GM18520 (cell line): ENCODE data around the gene SND1.

Source experiments
- ATAC-seq: cut with Tn5 transposase; IDR thresholded peaks from one replicate; pipeline ENCODE4 v1.9.1; 2021; ENCODE audit not compliant: unreplicated experiment

The SND1 gene

DNA sequence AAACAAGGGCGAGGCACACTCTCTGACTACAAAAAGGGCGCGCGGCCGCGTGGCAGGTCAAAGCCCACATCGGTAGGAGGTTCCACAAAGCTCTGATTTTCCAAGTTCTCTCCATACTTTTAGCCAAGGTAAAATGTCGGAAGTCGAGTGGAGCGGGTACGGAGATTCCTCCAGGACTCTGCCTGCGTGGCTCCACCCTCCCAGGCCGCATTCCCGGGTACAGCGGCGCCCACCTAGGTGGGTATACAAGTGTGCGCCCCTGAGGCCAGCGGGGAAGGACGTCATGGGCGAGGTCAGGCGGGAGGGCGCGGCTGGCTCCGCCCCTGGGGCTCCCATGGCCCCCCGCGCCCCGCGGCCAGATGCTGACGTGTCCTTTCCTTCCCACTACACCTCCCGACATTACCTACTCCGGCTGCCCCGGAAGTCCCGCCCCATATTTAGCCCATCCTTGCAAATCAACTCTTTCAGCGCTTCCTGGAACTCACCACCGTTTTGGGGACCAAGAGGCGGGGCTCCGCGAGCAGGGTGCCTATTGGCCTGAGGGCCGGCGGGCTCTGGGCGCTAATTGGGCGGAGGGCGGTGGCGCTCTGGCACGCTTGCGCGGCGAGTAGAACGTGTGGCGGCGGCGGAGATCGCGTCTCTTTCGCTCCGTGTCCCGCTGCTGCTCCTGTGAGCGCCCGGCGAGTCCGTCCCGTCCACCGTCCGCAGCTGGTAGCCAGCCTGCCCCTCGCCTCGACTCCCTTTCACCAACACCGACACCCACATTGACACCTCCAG is at the start of gene SND1:
Gene SND1 (plus strand): TSS at position 639 of the 777 bp plus-strand sequence. CDS start 180 bp downstream, outside the sequence.
- ATAC-seq, result peak; percentile 96

DNA sequence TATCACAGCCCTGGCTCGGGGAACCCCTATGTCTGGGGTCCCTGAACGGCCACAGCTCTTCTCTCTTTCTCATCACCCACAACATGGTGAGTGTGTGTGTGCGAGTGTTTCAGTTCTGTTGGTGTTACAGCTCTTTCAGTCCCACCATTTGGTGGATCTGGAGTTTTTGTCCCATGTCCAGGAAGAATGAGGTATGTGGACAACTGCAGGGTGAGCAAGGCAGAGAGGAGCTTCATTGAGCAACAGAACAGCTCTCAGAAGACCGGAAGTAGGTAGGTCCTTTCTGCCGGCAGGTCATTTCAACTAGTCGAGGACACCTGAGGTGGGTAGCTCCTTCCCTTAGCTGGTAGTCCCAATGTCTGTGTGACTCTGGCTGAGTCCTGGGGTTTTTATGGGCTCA is 43.5 kb upstream of the SND1 start:
- ATAC-seq, result no peak

DNA sequence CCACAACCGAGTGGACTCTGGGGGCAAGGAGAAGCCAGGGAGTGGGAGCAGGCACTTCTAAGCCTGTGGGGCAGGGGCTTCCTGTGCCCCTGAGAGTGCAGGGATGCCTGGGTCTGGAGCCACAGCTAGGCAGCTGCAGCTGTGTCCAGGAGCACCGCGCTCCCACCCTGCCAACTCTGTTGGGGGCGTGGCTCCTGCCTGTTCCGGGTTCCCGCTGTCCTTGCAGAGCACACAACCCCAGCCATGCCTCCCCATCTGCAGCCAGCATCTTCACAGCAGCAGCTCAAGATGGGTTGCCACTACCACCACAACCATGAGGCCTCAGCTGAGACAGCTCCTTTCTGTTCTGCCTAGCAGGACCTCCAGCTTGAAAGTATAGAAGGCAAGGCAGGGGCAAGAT is 42.7 kb upstream of the SND1 start:
- no peak for ATAC-seq

DNA sequence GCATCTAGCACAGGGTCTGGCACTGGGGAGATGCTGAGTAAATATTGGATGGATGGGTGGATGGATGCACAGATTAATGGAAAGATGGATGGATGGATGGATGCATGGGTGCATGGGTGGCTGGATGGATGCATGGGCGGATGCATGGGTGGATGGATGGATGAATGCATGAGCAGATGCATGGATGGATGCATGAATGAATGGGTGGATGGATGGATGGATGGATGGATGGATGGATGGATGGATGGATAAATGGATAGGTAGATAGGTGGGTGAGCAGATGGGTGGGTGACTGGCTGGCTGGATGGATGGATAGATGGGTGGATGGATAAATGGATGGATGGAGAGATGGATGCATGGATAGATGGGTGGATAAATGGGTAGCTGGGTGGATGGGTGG is 39.7 kb upstream of the SND1 start:
- no peak for ATAC-seq

DNA sequence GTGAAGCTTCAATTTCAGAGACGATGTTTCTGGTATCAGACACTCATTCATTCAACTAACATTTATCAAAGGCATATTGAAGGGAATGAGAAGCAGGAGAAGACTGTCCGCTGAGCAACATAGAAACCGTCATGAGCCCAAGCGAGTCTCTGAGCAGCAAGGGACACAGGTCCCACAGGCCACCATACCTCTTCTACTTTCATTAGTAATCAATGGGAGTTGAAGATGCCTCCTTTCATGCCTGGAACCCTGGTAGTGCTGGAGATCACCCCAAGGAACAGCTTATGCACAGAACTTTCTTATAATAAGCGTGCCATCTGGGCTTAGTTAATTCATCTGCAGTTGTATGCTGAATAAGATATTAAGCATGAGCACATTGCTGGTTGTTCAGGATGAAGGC is 35.3 kb upstream of the SND1 start:
- no peak for ATAC-seq

DNA sequence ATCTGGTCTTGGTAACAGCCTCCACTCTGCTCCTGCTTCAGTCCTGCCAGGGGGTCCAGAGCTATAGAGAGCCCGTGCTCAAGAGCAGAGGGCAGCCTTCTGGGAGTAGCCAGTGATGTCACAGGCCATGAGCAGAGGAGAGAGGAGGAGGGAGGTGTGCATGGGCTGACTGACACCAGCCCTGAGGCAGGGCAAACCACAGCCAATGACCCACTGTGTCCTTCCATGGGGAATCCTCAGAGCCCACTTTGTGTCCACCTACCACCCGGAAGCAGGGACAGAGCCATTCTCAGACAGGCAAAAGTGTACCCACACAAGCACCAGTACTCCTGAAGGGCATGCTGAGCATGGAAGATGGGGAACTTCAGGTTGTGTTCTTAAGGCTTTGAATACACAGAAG is 34.0 kb upstream of the SND1 start, which contains the start of gene PAX4:
Gene PAX4 (minus strand): TSS at position 101 of the 400 bp plus-strand sequence. CDS start 2,214 bp downstream, outside the sequence.
- no peak for ATAC-seq

DNA sequence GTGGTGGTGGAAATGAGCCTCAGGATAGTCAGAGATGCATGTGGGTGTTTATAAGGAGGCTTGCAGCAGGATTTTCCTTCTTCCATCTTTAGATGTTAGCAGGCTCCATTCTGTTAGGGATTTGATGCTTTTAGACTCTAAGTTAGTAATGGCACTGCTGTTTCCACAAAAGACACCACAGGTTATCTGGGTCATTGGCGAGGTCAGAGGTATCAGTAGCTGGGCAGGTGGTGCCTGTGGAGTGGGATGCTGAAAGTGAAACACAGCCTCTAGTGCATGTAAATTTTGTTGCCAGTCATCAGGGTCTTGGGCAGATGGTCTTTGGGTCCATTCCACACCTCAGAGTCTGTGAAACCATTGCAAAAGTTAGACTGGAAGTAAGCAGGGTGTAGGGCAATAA is 33.2 kb upstream of the SND1 start:
- no peak for ATAC-seq

DNA sequence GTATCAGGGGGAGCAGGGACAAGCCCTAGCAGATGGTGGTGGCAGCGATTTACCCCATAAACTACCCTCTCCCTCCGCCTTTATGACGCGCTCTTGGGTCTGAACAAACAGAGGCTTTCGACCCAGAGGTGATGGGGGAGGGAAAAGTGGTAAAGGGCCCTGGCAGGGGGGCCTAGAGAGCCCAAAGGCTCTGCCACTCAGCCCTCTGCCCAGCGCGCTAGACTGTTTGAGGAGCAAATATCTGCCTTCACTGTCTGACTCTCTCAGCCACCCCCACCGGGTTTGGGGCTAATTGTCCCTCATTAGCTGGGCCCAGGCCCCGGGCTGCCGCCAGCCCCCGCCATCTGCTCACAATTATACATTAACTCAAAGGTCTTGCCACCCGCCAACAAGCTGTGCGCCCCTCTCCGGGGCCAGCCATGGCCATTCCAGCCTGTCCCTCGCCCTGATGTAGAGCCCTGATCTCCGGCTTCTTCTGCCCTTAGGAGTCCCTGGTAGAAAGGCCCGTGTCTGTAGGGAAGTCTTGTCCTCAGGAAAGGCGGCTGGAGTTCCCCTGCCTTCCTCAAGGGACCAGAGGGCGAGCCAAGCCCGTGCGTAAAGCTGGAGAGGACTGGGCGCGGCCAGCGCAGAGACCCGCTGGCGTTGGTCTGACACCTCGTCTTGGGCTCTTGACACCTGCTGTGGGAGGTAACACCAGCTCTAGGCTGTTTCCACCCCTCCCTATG is 32.2 kb upstream of the SND1 start:
- ATAC-seq, result no peak

DNA sequence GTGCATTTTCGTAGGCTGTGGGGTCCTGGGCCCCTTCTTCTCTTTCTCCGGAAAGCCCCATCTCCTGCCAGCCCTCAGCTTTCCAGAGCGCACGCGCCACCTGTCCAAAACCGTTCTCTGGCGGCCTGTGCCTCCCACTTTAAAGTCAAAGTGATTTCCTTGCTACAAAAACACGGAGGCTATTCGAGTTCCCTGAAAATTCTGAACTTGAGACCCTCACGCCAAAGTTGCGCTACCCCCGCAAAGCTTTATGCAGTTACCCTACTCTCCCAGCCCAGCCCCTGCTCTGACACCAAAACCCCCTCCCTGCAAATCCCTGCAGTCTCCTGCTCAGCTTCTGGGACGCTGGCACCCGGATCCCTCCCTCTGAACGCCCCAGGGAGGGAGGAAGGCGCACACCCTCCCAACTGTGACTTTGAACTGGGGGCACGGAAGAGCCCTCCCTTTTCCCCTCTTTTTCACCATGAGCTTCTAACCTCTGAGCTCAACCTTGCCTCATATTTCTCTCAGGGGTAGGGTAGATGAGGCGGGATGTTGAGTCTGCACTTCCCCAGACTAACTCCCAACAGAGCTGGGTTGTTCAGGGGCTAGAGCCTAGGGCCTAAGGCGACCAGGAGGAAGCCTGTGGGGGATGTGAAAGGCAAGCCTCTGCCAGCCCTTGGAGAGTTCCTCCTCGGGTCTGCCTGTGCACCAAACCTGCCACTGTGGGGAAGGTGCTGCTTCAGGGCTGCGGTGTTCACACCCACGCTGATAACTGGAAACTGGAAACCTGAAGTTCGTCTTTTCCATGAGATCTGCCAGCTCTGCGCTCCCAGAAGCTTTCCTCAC is 31.4 kb upstream of the SND1 start:
- ATAC-seq, result no peak

DNA sequence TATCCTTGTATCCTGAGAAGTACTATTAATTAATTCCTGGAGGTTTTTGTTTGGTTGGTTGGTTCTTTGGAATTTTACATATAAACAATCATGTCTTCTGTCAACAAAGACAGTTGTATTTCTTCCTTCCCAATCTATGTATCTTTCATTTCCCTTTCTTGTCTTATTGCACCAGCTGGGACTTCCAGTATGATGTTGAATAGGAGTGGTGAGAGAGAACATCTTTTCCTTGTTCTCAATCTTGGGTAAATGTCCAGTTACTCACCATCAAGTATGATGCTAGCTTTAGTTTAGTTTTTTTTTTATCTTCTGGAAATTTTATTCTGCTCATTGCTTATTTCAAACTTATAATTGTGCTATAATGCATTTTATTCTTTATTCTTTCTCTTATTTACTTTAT is 26.7 kb upstream of the SND1 start:
- no peak for ATAC-seq

DNA sequence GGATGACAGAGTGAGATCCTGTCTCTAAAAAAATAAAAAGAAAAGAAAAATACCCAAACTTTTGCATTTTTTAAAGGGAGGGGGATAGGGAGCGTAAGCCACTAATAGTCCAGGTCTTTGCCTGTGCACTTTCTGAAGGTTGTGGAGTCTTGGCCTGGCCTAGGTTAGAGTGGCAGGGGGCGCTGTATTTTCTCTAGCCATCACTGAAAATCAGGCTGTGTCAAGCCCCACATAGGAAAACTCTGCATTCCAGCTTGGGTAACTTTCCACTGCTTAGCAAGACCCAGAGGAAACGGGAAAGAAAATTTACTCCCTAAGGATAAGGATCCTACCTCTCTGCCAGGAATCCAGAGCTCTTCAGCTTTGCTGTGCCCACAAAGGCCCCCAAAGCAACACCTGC is 23.5 kb upstream of the SND1 start:
- ATAC-seq, result no peak

DNA sequence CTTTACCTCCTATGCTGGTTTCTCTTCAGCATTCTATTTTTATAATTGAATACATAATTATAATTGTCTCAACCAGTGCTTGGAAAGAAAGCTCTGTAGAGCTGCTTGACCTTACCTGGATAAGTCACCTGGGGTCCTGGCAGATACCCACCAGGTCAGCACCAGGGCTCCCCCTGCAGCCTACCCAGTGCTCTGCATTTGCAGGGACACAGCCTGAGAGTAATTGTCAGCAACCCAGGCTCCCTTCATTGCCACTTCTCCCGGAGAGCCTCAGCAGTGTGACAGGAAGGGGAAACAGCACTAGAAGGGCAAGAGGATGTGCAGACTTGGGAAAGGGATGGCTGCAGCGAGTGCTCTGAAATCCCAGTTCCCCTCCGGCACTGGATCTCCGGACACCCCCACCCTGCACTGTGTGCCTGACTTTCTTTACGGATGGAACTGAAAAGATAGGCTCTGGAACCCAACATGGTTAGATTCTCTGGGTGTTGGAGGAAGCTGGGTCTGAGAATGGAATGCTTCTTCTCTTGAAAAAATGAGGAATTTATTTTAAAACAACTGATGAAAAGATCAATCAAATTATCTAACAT is 22.6 kb upstream of the SND1 start:
- ATAC-seq, result no peak

DNA sequence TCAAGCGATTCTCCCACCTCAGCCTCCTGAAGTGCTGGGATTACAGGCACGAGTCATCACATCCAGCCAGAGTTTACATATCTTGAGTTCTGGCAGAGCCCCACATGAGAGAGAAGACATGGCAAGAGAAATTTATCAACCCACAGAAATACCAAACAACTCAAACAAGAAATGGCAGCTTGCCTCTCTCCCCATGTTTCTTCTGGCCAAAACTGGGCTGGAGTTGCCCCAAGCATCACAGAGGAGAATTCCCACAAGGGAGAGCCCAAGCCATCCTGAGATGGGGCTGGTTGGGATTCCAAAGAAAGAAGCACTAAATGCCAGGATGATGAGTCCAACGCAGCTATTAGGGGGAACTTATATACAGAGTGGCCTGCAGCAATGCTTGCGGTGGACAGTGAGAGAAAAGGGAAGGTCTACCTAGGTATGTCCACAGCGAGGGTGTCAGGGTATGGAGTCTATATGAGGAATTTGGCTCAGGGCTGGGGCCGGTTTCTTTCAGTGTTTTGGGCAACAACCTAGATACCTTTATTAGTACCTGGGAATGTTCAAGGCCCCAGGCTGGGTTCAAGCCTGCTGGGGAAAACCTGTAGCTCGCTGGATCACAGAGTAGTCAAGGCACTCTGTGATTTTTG is 19.6 kb upstream of the SND1 start:
- ATAC-seq, result no peak

DNA sequence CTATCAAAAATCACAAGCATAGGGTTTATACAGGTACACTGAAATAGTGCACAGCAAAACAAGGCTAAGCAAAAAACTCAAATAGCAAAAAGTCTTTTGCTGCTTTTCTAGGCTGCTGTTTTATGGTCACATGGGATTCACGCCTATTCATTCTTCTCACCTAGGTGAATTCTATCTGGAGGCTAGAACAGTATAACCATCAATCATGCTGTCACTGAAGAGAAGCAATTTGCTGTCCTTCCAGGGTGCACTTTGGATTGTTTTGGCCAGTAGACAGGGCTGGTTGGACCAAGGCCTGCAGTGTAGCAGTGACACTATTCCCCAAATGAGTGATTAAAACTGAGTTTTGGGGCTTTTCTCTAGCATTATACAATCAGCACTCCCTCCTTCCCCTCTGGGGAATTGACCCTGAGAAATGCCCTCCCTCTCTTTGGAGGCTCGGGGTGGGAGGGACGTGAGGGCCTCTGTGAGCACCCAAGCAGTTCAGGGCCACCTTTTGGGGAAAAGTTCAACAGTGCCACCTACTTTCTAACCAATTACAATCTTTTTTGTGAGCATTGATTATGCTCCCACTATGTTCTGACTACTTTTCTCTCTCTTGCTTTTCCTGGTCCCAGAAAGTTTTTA is 16.2 kb upstream of the SND1 start:
- ATAC-seq, result no peak

DNA sequence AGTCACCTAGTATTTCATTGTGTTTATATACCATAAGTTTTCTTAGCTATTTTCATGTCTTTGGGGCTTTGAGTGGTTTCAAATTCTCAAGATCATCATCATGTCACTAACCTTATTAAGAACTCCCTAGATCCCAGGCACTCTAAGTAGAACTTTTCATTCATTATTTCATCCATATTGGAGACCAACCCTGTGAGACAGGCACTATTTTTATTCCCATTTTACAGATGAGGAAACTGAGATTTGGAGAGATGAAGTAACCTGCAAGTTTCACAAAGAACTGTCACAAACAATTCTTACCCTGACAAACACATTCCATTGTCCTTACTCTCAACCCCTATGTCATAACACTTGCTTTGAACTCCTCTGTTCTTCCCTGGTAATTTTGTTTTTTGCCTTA is 13.8 kb upstream of the SND1 start:
- no peak for ATAC-seq

DNA sequence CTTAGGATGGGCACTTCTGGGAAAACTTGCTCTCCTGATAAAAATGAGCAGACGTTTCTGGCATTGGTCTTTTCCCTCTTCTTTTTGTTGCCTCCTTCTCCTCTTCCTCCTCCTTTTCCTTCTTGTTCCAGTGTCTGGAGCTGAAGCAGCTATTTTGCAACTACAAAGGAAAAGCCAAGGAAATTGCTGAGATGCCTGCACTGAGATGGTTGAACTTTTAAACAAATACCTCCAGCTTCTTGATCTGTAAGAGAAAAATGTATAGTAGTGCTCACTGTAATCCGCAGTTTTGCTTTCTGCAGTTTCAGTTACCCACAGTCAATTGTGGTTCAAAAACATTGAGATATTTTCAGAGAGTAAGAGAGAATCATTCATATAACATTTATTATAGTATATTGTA is 7.5 kb upstream of the SND1 start:
- ATAC-seq, result no peak

DNA sequence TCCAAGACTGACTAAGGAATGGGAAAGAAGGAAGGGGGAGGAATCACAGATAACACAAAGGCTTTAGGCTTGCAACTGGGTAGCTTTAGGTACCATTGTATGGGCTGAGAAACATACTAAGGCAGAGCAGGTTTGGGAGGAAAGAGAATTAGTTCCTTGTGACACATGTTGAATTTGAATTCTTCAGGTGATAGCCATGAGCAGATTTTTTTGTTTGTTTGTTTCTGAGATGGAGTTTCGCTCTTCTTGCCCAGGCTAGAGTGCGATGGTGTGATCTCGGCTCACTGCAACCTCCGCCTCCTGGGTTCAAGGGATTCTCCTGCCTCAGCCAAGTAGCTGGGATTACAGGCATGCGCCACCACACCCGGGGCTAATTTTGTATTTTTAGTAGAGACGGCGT is 4.4 kb upstream of the SND1 start:
- ATAC-seq, result no peak

DNA sequence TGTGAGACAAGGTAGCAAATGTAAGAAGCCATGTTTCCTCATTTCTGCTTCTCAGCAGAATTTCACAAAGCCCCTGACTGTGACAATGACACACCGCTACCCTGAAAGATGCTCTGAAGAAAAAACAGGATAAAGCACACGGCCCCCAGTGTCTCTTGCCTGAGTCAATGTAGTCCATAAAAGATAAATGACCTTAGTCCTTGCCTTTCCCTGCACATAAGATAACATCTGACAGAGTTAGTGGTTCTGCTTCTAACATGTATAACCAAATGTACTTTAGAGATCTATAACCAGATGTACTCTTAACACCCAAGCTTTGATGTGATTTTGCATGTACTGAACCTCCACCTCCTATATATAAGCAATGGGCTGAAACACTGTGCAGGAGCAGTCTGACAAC is 3.0 kb upstream of the SND1 start:
- ATAC-seq, result no peak

DNA sequence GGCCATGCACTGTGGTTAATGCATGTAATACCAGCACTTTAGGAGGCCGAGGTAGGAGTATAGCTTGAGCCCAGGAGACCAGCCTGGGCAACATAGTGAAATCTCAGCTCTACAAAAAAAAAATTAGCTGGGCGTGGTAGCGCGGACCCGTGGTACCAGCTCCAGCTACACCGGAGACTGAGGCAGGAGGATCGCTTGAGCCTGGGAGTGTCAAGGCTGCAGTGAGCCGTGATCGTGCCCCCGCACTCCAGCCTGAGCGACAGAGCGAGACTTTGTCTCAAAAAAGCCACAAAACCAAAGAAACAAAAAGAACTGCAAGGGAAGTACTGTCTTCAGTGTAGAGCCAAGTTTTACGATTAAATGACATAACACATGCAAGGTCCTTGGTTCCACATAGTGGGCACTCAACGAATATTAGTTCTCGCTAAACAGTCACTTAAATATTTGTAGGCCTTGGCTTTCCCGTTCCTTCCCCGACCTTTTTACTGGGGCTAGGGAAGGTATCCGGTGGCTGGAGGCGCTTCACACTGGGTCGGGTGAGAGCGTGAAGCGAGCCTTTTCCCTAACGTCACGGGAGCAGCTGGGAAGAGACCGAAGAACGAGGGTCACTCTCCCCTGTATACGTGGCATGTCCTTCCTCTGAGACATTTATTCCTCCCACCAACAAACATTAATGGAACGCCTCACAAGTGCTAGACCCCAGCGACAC is 993 bp upstream of the SND1 start:
- no peak for ATAC-seq
